Keratinocyte (primary cell): ENCODE measurements around the gene PPP1R3E. TPM values are rescaled to one million over a fixed set of nuclear protein-coding genes. Genes with fewer than 3 reads are reported as not detected.

Experiments
- DNase-seq: peaks from one replicate; pipeline ENCODE4 v3.0.0-alpha.2; 2011; ENCODE audit warnings: low read depth, missing footprints, low spot score
- FAIRE-seq: peaks from 2 replicates; lab custom pipeline; 2011; peaks lifted over from hg19 to GRCh38; lab: Jason Lieb, UNC
- H2AFZ ChIP-seq: 2 replicates; pipeline ENCODE4 v1.6.0; 2012; ENCODE audit warnings: low read length, control low read depth, inconsistent platforms; ENCODE audit not compliant: control insufficient read depth
- H3K27ac ChIP-seq: 2 replicates; pipeline ENCODE4 v1.5.1; 2011; ENCODE audit warnings: low read length; ENCODE audit not compliant: control insufficient read depth, insufficient read depth
- H3K27me3 ChIP-seq: 3 replicates; pipeline ENCODE4 v1.6.0; 2011; ENCODE audit warnings: low read length; ENCODE audit not compliant: control insufficient read depth, insufficient read depth; ENCODE audit errors: extremely low read depth
- H3K36me3 ChIP-seq, 2 experiments: 2 replicates in 1 of 2; 3 replicates in 1 of 2; pipeline ENCODE4 v1.5.1; 2011; ENCODE audit warnings: low read length in 2 of 2, mild to moderate bottlenecking in 1 of 2; ENCODE audit not compliant: control insufficient read depth in 2 of 2, insufficient read depth in 2 of 2; ENCODE audit errors: extremely low read depth in 1 of 2
- H3K4me1 ChIP-seq: 3 replicates; pipeline ENCODE4 v1.5.1; 2011; ENCODE audit warnings: low read length; ENCODE audit not compliant: control insufficient read depth, insufficient read depth; ENCODE audit errors: extremely low read depth
- H3K4me2 ChIP-seq: 3 replicates; pipeline ENCODE4 v1.6.0; 2011; ENCODE audit warnings: low read depth, low read length; ENCODE audit not compliant: control insufficient read depth, insufficient read depth; ENCODE audit errors: extremely low read depth
- H3K4me3 ChIP-seq, 3 experiments: fragments of 200-600 bp in 1 of 3; sonication (generic) in 1 of 3; 2 replicates in 2 of 3; 3 replicates in 1 of 3; pipeline ENCODE4 v1.5.1; 2011 to 2016; ENCODE audit warnings: low read length in 3 of 3, mild to moderate bottlenecking in 3 of 3, control low read depth in 2 of 3, inconsistent platforms in 1 of 3, low read depth in 1 of 3, mixed read lengths in 1 of 3, mixed run types in 1 of 3, moderate library complexity in 1 of 3; ENCODE audit not compliant: control insufficient read depth in 2 of 3, insufficient read depth in 2 of 3; ENCODE audit errors: extremely low read depth in 1 of 3
- H3K79me2 ChIP-seq: 2 replicates; pipeline ENCODE4 v1.6.0; 2012; ENCODE audit warnings: low read length; ENCODE audit not compliant: control insufficient read depth, insufficient read depth
- H3K9ac ChIP-seq: 3 replicates; pipeline ENCODE4 v1.6.0; 2011; ENCODE audit warnings: low read length; ENCODE audit not compliant: control insufficient read depth, insufficient read depth; ENCODE audit errors: extremely low read depth
- H3K9me1 ChIP-seq: 3 replicates; pipeline ENCODE4 v1.6.0; 2011; ENCODE audit warnings: low read length; ENCODE audit not compliant: control insufficient read depth, insufficient read depth; ENCODE audit errors: extremely low read depth
- H3K9me3 ChIP-seq: 2 replicates; pipeline ENCODE4 v1.5.1; 2012; ENCODE audit warnings: low read depth, low read length; ENCODE audit not compliant: control insufficient read depth
- H4K20me1 ChIP-seq: 3 replicates; pipeline ENCODE4 v1.6.0; 2011; ENCODE audit warnings: low read length; ENCODE audit not compliant: control insufficient read depth, insufficient read depth; ENCODE audit errors: extremely low read depth
- EZH2 ChIP-seq: IDR thresholded peaks from one replicate; pipeline ENCODE4 v1.6.1; 2012; ENCODE audit warnings: inconsistent platforms, mild to moderate bottlenecking, low read length, moderate library complexity
- dilution Hi-C: fragments of 300-500 bp; cut with MboI; formaldehyde crosslinking; loops from one replicate; pipeline ENCODE4 v1.7.0; 2020; ENCODE audit warnings: low sequenced_read_pairs; ENCODE audit not compliant: extremely low pct_ligation_motif_present
- polyA plus RNA-seq, 5 experiments: library from polyadenylated mRNA; depleted of rRNA in 3 of 5; stranded (reverse) in 3 of 5; stranded (forward) in 1 of 5; unstranded in 1 of 5; fragments of >200 nt; gene quantifications; 1 replicate in 1 of 5; 2 replicates in 3 of 5; 3 replicates in 1 of 5; pipeline versions ENCODE4 v1.2.1 to v1.2.3, GENCODE V29; 2011 to 2012; ENCODE audit warnings: missing spikeins in 2 of 5, low read depth in 1 of 5, low replicate concordance in 1 of 5
- small RNA-seq, 3 experiments: library from RNA; depleted of rRNA; stranded (forward); fragments of <200 nt; gene quantifications; one replicate each; pipeline ENCODE3, GENCODE V24; 2012; ENCODE audit warnings: low read depth in 3 of 3, low replicate concordance in 1 of 3; ENCODE audit not compliant: insufficient read length in 3 of 3
- TF ChIP-seq, protein P1 (sequence below), 3 experiments: IDR thresholded peaks in 1 of 3; conservative IDR thresholded peaks in 1 of 3; optimal IDR thresholded peaks in 1 of 3; 2 replicates in 2 of 3; 3 replicates in 1 of 3; pipeline versions ENCODE3 to v1.5.1; 2011; ENCODE audit warnings: low read length in 3 of 3, mild to moderate bottlenecking in 3 of 3, moderate library complexity in 2 of 3, control low read depth in 1 of 3, inconsistent platforms in 1 of 3; ENCODE audit not compliant: insufficient read depth in 2 of 3; ENCODE audit errors: extremely low read depth in 1 of 3

Gene PPP1R3E
- polyA plus RNA-seq, 1 donor (not counting 4 experiments of a cell fraction or from before 2014, with no cell fraction given): 2.5 TPM

DNA sequence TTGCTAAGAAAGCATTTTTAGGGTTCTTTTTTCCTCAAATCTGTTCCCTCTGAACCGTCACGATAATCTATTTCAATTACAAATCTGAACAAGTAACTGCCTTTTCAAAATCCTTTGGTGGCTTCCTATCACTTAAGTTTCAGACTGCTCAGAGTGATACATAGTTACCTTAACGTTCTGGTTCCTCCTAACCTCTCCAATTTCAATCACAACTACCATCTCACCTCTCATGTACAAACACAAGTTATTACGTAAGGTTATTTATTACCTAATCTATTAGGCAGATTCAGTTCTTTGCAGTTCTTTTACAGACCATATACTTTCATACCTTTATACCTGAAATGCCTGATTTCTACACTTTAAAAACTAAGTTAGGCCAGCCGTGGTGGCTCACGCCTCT, 52.8 kb downstream of the PPP1R3E start:
- no peaks in the 10 kb centered on the region for H3K9me3 ChIP-seq
- H3K9me1 ChIP-seq: no peaks in the 10 kb centered on the region
- H2AFZ ChIP-seq: no peak overlapping the region
- DNase-seq: no peak
- dilution Hi-C loops: no loop called here
- no peak overlapping the region for H3K4me3 ChIP-seq
- no peaks in the 10 kb centered on the region for H3K79me2 ChIP-seq
- no peak overlapping the region for H3K4me2 ChIP-seq
- FAIRE-seq: no peak
- TF ChIP-seq, protein P1, sequence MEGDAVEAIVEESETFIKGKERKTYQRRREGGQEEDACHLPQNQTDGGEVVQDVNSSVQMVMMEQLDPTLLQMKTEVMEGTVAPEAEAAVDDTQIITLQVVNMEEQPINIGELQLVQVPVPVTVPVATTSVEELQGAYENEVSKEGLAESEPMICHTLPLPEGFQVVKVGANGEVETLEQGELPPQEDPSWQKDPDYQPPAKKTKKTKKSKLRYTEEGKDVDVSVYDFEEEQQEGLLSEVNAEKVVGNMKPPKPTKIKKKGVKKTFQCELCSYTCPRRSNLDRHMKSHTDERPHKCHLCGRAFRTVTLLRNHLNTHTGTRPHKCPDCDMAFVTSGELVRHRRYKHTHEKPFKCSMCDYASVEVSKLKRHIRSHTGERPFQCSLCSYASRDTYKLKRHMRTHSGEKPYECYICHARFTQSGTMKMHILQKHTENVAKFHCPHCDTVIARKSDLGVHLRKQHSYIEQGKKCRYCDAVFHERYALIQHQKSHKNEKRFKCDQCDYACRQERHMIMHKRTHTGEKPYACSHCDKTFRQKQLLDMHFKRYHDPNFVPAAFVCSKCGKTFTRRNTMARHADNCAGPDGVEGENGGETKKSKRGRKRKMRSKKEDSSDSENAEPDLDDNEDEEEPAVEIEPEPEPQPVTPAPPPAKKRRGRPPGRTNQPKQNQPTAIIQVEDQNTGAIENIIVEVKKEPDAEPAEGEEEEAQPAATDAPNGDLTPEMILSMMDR (optimal IDR thresholded peaks at IDR 0.05 in 1 of 3, IDR thresholded peaks at IDR 0.05 in 1 of 3, conservative IDR thresholded peaks at IDR 0.05 in 1 of 3; ENCODE audit: extremely low read depth in 1 of 3, insufficient read depth in 2 of 3, low read length in 3 of 3): no peak
- TF ChIP-seq EZH2: no peak
- H3K27me3 ChIP-seq: no peaks in the 10 kb centered on the region
- no peak overlapping the region for H3K27ac ChIP-seq
- H4K20me1 ChIP-seq: no peaks in the 10 kb centered on the region
- no peak overlapping the region for H3K9ac ChIP-seq
- no peaks in the 10 kb centered on the region for H3K36me3 ChIP-seq
- H3K4me1 ChIP-seq: peaks cover 14% of the 10 kb centered on the region

DNA sequence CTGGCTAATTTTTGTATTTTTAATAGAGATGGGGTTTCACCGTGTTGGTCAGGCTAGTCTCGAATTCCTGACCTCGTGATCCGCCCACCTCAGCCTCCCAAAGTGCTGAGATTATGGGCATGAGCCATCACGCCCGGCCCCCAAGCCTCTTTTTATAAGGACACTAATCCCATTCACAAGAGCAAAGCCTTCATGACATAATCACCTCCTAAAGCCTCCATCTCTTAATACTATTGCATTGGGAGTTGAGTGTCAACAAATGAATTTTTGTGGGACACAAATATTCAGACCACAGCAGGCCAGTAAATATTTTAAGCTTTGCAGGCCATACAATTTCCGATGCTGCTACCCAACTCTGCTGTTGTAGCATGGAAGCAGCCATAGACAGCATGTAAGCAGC, 54.1 kb downstream of the PPP1R3E start:
- Histone ChIP-seq H3K9ac (no peak overlapping the region), H3K27me3 (no peaks in the 10 kb centered on the region)

More for the DNA sequence above, 54.1 kb downstream of the PPP1R3E start:
- Histone ChIP-seq H3K9me1 (no peaks in the 10 kb centered on the region), H3K36me3 (no peaks in the 10 kb centered on the region), H3K79me2 (no peaks in the 10 kb centered on the region), H3K4me3 (no peak overlapping the region), H3K27ac (no peak overlapping the region), H3K9me3 (no peaks in the 10 kb centered on the region), H3K4me1 (peaks cover 14% of the 10 kb centered on the region), H3K4me2 (no peak overlapping the region), H2AFZ (no peak overlapping the region), H4K20me1 (no peaks in the 10 kb centered on the region)
- dilution Hi-C loops: no loop called here
- DNase-seq: no peak
- no peak for TF ChIP-seq EZH2
- TF ChIP-seq, protein P1 (optimal IDR thresholded peaks at IDR 0.05 in 1 of 3, IDR thresholded peaks at IDR 0.05 in 1 of 3, conservative IDR thresholded peaks at IDR 0.05 in 1 of 3; ENCODE audit: extremely low read depth in 1 of 3, insufficient read depth in 2 of 3, low read length in 3 of 3): no peak
- no peak for FAIRE-seq

Small RNA genes lying within 50 kb of the gene (small RNA-seq; reads per million reads assigned to genes)
- gene RNU6-1046P: 0 reads per million in 3 experiments

Other genes with a start within 250 kb of the PPP1R3E start
- gene CDH24, start 245.3 kb downstream of the PPP1R3E start, polyA plus RNA-seq: 3.5 to 5.8 TPM (median 3.9 TPM) in 3 replicates
- gene ACIN1, start 207.7 kb downstream of the PPP1R3E start, polyA plus RNA-seq: 92.0 to 104 TPM (median 96.7 TPM) in 3 replicates
- gene C14orf119, start 207.4 kb downstream of the PPP1R3E start, polyA plus RNA-seq: 73.7 to 117 TPM (median 101 TPM) in 3 replicates
- gene CIROP, start 197.9 kb downstream of the PPP1R3E start, polyA plus RNA-seq: not detected in 3 replicates
- not detected in 3 replicates for gene CEBPE, start 183.6 kb downstream of the PPP1R3E start, polyA plus RNA-seq
- 28.4 to 32.8 TPM (median 29.1 TPM) in 3 replicates for gene SLC7A8, start 119.2 kb downstream of the PPP1R3E start, polyA plus RNA-seq
- not detected in 3 replicates for gene RNF212B, start 64.9 kb downstream of the PPP1R3E start, polyA plus RNA-seq
- gene HOMEZ, start 16.7 kb downstream of the PPP1R3E start, polyA plus RNA-seq: 31.9 to 39.1 TPM (median 34.1 TPM) in 3 replicates
- gene BCL2L2, start 4.0 kb upstream of the PPP1R3E start, polyA plus RNA-seq: 24.0 to 45.7 TPM (median 33.9 TPM) in 3 replicates
- gene PABPN1, start 18.6 kb upstream of the PPP1R3E start, polyA plus RNA-seq: 168 to 185 TPM (median 173 TPM) in 3 replicates
- gene SLC22A17, start 50.0 kb upstream of the PPP1R3E start, polyA plus RNA-seq: 0.76 to 2.1 TPM (median 1.2 TPM) in 3 replicates
- 1.4 to 2.1 TPM (median 1.7 TPM) in 3 replicates for gene EFS, start 62.3 kb upstream of the PPP1R3E start, polyA plus RNA-seq
- not detected in 3 replicates for gene IL25, start 70.0 kb upstream of the PPP1R3E start, polyA plus RNA-seq
- gene CMTM5, start 74.2 kb upstream of the PPP1R3E start, polyA plus RNA-seq: not detected in 3 replicates
- gene MYH6, start 105.4 kb upstream of the PPP1R3E start, polyA plus RNA-seq: not detected in 3 replicates
- not detected in 3 replicates for gene MYH7, start 132.8 kb upstream of the PPP1R3E start, polyA plus RNA-seq
- 42.3 to 58.7 TPM (median 50.6 TPM) in 3 replicates for gene NGDN, start 166.8 kb upstream of the PPP1R3E start, polyA plus RNA-seq
- gene ZFHX2, start 248.9 kb upstream of the PPP1R3E start, polyA plus RNA-seq: 0.08 to 0.22 TPM (median 0.18 TPM) in 3 replicates